Activated T-cell treated with anti-CD3 and anti-CD28 coated beads, Interleukin-2, amount 50 U/mL, for 48 hours (primary cell): ENCODE data around the gene NOLC1.

Experiments
- DNase-seq, 2 experiments: peaks; one replicate each; pipeline ENCODE4 v3.0.0-alpha.2; 2020

The NOLC1 gene

GRCh38 chr10:102211615-102212299 is 59.6 kb downstream of the NOLC1 start:
- DNase-seq = no peak
